ENCODE measurements around the gene PAPPA.

The PAPPA gene

DNA sequence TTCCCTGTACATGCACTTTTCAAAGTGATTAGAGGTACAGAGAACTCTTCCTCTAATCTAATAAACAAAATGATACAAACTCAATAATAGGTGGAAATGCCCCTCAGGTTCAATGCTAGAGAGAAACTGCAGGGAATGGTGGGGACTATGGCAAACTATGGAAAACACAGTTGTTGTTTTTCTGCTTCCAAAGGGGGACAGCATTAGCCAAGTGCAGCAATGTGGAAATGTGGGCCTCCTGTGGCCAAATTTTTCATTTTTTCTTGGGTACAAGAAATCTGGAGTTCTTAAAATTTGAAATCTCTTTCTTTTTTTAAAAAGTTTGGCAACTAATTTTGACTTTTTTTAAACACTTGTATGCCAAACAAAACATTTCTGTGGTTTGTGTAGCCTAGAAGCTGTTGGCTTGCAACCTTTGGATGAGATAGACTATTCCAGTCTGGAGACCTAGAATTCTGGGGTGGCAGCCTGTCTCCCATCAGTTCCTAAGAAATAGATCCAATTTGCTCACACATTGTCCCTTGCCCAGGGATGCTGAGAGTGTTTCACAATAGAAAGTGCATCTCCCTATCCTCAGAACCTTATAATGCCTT is 218.6 kb downstream of the PAPPA start:
- H4K20me1 ChIP-seq = no peaks in the 10 kb centered on the region
- no peaks in the 10 kb centered on the region for H3K9me3 ChIP-seq
- no peaks in the 10 kb centered on the region for H3K4me1 ChIP-seq
- H3K4me3 ChIP-seq = no peak overlapping the region
- no peak for TF ChIP-seq Cebpa-rat (IDR thresholded peaks at IDR 0.05)
- no peaks in the 10 kb centered on the region for H3K36me3 ChIP-seq
- H3K27me3 ChIP-seq = no peaks in the 10 kb centered on the region
- no peak overlapping the region for H3K4me2 ChIP-seq
- H3K9ac ChIP-seq = no peak overlapping the region
- no peak overlapping the region for H3K27ac ChIP-seq

DNA sequence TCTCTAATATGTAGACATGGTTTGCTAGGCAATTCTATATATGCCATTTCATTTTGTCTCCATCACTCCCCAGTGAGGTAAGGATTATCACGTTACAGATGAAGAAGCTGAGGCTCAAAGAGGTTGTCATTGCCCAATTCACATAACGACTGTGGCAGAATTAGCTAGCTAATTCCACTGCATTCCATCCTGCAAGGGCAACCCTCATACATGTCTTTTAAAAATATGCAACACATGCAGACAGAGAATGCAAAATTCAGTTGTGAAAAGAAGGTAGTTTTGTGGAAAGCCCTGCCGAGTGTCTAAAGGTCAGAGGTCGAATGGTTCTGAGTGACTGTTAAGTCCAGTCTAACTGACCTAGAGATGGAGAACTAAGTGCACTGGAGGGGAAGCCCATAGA is 219.2 kb downstream of the PAPPA start:
- Histone ChIP-seq H3K36me3 (no peaks in the 10 kb centered on the region), H3K4me3 (no peak overlapping the region), H3K9me3 (no peaks in the 10 kb centered on the region), H3K4me1 (no peaks in the 10 kb centered on the region), H3K4me2 (no peak overlapping the region), H3K27me3 (no peaks in the 10 kb centered on the region), H4K20me1 (no peaks in the 10 kb centered on the region), H3K27ac (no peak overlapping the region), H3K9ac (no peak overlapping the region)
- no peak for TF ChIP-seq Cebpa-rat (IDR thresholded peaks at IDR 0.05)

DNA sequence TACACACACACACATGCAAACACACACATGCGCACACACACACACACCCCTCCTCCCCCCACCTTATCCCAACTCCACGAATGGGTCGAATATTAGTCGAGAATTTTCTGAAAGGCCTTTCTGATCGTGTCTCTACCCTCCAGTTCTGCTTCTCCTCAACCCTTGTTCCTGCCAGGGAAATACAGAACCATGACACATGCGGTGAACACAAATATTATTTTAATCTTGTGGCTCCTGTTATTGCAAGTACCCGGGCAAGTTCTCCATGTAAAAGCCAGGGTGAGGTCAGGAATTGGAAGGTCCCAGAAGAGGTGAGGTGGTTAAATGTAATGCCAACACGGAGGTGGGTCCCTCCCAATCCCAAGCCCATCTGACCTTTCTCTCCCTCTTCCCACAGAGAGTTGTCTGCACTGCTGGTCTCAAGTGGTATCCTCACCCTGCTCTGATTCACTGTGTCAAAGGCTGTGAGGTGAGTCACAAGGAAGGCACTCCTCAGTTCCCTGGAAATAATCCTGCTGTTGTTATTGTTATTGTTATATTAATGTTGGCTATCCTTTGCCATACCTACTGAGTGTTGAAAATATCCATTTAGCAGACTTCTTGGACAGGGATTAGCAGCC is 223.7 kb downstream of the PAPPA start:
- H4K20me1 ChIP-seq = no peaks in the 10 kb centered on the region

DNA sequence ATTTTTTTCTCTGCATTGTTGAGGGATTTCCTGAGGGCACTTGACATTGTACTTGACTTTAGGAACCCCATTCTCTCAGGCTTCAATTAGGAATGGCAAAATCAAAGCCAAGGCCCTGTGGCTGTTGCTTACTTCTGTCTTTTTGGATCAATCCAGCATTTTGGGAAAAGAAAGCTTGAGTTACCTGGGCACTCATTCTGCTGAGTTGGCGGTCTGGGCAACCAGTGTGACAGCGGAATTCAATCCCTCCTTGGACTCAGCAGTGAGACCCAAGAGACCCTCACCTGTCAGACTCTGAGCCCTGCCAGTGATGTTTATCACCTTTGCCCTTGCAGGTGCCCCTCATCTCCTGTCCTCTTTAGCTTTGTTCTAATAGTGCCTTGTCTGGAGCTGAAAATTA is 225.3 kb downstream of the PAPPA start:
- H3K9me3 ChIP-seq = no peaks in the 10 kb centered on the region
- TF ChIP-seq Cebpa-rat (IDR thresholded peaks at IDR 0.05) = no peak
- no peak overlapping the region for H3K4me3 ChIP-seq
- H3K9ac ChIP-seq = no peak overlapping the region
- no peaks in the 10 kb centered on the region for H3K36me3 ChIP-seq
- H4K20me1 ChIP-seq = no peaks in the 10 kb centered on the region
- no peak overlapping the region for H3K27ac ChIP-seq
- no peaks in the 10 kb centered on the region for H3K27me3 ChIP-seq
- H3K4me2 ChIP-seq = no peak overlapping the region
- H3K4me1 ChIP-seq = peaks cover 35% of the 10 kb centered on the region

More for the DNA sequence above, 223.7 kb downstream of the PAPPA start:
- H3K9ac ChIP-seq = no peak overlapping the region
- no peaks in the 10 kb centered on the region for H3K9me3 ChIP-seq
- H3K4me3 ChIP-seq = no peak overlapping the region
- H3K27ac ChIP-seq = no peak overlapping the region
- H3K4me2 ChIP-seq = no peak overlapping the region
- TF ChIP-seq Cebpa-rat (IDR thresholded peaks at IDR 0.05) = no peak
- no peaks in the 10 kb centered on the region for H3K36me3 ChIP-seq
- peaks cover 19% of the 10 kb centered on the region; the same call in 1 of the 2 replicates for H3K4me1 ChIP-seq
- no peaks in the 10 kb centered on the region for H3K27me3 ChIP-seq

DNA sequence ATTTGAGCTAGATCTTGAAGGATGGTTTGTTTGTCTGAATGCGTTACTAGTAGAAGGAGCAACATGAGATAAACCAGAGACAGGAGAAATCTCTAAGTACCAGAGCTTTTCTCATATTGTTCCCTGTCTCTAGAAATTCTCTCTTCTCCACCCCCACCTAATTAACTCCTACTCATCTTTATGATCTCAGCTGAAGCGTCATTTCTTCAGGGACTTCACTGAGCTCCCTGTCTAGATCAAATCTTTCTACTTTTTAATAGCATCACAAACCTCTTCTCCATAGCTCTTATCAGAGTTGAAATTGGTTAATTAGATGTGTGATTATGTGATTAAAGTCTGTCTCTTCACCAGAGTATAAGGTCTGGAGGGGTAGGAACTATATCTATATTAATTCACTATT is 226.2 kb downstream of the PAPPA start:
- no peak for TF ChIP-seq Cebpa-rat (IDR thresholded peaks at IDR 0.05)
- Histone ChIP-seq H3K9me3 (no peaks in the 10 kb centered on the region), H3K4me1 (peaks cover 37% of the 10 kb centered on the region), H3K27me3 (no peaks in the 10 kb centered on the region), H3K27ac (no peak overlapping the region), H3K9ac (no peak overlapping the region), H3K36me3 (no peaks in the 10 kb centered on the region), H4K20me1 (no peaks in the 10 kb centered on the region), H3K4me2 (no peak overlapping the region), H3K4me3 (no peak overlapping the region)

DNA sequence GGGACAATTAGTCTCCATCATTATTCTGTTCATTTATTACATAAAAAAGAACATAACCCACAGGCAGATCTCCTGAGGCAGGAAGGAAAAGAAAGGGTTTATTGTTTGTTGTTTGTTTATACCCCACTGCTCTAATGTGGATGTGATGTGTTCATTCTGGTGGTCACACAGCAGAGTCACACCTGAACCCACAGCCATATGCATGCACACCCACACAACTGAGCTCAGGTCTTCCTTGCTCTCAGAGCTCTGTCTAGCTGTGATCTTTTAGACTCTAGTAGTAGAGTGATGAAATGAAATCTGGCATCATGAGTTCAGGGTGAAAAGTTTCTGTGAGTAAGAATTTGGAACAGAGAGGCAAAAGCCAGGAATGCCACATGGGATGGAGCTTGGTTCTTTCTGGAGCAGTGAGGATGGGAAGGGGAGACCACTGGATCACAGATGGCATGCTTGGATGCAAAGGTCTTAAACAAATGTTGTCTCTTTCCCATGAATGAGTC is 227.0 kb downstream of the PAPPA start:
- Histone ChIP-seq H3K27ac (no peak overlapping the region), H3K4me1 (peaks cover 37% of the 10 kb centered on the region), H3K4me3 (no peak overlapping the region), H3K27me3 (no peaks in the 10 kb centered on the region), H3K9me3 (no peaks in the 10 kb centered on the region), H3K9ac (no peak overlapping the region), H4K20me1 (no peaks in the 10 kb centered on the region), H3K36me3 (no peaks in the 10 kb centered on the region), H3K4me2 (peak overlapping the region; percentile 15; the same call in 1 of the 2 replicates)
- TF ChIP-seq Cebpa-rat (IDR thresholded peaks at IDR 0.05) = no peak

DNA sequence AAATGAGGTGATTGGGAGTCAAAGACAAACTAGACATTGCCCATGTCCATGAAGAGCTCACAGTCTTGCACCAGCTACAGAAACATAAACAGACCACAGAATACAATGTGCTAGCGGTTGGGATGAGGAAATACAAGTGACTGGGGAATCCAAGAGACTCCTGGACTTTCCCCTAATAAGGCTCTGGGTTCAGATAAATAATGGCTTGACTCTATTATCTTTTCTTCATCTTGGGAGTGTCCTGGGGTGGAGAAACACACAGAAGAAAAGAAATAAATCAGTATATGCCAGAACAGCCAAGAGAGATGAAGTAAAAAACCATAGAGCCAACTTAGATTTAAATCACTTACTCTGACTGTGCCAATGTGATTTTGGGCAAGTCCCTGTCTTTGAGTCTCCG is 227.8 kb downstream of the PAPPA start:
- Histone ChIP-seq H3K9me3 (no peaks in the 10 kb centered on the region), H3K36me3 (no peaks in the 10 kb centered on the region), H4K20me1 (no peaks in the 10 kb centered on the region), H3K27me3 (no peaks in the 10 kb centered on the region), H3K4me1 (peaks cover 37% of the 10 kb centered on the region), H3K27ac (no peak overlapping the region), H3K9ac (no peak overlapping the region), H3K4me2 (peak overlapping the region; percentile 15; the same call in 1 of the 2 replicates), H3K4me3 (no peak overlapping the region)
- TF ChIP-seq Cebpa-rat (IDR thresholded peaks at IDR 0.05) = no peak

DNA sequence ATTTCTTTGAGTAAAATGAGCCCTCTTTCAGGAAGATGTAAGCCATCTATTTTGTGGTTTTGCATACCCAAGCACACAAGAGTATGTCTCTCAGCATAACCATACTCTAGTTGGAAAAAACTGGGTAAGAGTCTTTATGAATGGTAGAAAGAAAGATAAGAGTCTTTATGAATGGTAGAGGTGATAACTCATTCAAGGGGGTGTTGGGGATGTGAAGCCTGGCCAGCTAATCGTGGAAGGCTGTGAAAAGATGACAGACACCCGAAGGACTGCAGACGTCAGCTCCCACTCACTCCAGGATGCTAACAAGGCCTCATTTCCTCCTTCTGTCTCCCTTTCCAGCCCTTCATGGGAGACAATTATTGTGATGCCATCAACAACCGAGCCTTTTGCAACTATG is 228.5 kb downstream of the PAPPA start:
- no peak overlapping the region for H3K27ac ChIP-seq
- H3K4me1 ChIP-seq = peaks cover 37% of the 10 kb centered on the region
- H4K20me1 ChIP-seq = no peaks in the 10 kb centered on the region
- no peak overlapping the region for H3K4me3 ChIP-seq
- no peaks in the 10 kb centered on the region for H3K27me3 ChIP-seq
- no peak for TF ChIP-seq Cebpa-rat (IDR thresholded peaks at IDR 0.05)
- H3K36me3 ChIP-seq = no peaks in the 10 kb centered on the region
- peak overlapping the region; percentile 54 for H3K4me2 ChIP-seq
- H3K9ac ChIP-seq = no peak overlapping the region
- no peaks in the 10 kb centered on the region for H3K9me3 ChIP-seq

DNA sequence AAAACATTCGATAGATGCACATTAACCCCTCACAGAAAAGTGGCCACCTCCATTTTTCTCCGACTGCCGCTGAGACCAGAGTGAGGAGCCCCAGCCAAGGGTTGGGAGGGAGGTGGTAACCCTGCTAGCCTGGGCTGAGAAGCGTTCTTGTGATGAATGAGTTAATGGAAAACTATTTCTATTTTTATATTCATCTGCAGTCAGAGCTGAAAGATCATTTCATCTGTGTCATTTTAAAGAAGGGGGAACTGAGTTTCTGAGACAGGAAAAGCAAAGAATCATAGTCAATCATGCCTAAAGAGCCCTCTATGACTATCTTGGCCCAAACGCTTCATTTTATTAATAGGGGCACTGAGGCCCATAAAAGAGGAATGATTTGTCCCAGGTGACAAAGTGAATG is 229.5 kb downstream of the PAPPA start:
- Histone ChIP-seq H3K27ac (0 out of 2 replicates have a peak overlapping the region, but pooled peaks have one; percentile 19), H3K9me3 (no peaks in the 10 kb centered on the region), H3K9ac (no peak overlapping the region), H3K4me3 (no peak overlapping the region), H3K4me1 (peaks cover 44% of the 10 kb centered on the region), H3K36me3 (no peaks in the 10 kb centered on the region), H3K4me2 (peak overlapping the region; percentile 54), H3K27me3 (no peaks in the 10 kb centered on the region), H4K20me1 (no peaks in the 10 kb centered on the region)
- no peak for TF ChIP-seq Cebpa-rat (IDR thresholded peaks at IDR 0.05)

DNA sequence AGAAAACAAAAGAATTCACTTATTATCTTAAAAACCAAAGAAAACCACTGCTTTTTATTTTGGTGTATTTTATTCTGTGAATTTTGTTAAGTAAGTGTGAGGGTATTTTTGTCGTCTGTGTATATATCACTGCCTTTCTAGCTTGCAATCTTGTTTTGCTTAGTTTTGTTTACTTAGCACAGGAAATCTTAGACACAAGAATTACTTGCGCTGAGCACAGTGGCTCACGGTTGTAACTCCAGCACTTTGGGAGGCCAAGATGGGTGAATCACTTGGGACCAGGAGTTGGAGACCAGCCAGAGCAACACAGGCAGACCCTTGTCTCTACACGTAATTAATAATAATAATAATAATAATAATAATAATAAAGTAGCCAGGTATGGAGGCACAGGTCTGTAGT is 230.3 kb downstream of the PAPPA start:
- no peak for TF ChIP-seq Cebpa-rat (IDR thresholded peaks at IDR 0.05)
- H3K9ac ChIP-seq = no peak overlapping the region
- H3K27ac ChIP-seq = no peak overlapping the region
- H3K36me3 ChIP-seq = no peaks in the 10 kb centered on the region
- peak overlapping the region; percentile 54; the same call in 1 of the 2 replicates for H3K4me2 ChIP-seq
- H3K27me3 ChIP-seq = no peaks in the 10 kb centered on the region
- no peaks in the 10 kb centered on the region for H3K9me3 ChIP-seq
- H4K20me1 ChIP-seq = no peaks in the 10 kb centered on the region
- peaks cover 47% of the 10 kb centered on the region for H3K4me1 ChIP-seq
- H3K4me3 ChIP-seq = no peak overlapping the region

Measured in BLaER1 (cell line).